NB4 (cell line): ENCODE results near the gene TEX264.

ENCODE experiments used
- POLR2A ChIP-seq: IDR thresholded peaks from 2 replicates; pipeline ENCODE4 v1.6.1; 2011; ENCODE audit warnings: mild to moderate bottlenecking; ENCODE audit not compliant: insufficient read length; ENCODE audit errors: extremely low read depth
- TF ChIP-seq, protein P1 (sequence below): IDR thresholded peaks from one replicate; pipeline ENCODE4 v1.5.1; 2012; ENCODE audit warnings: low read depth, low read length

- no peak for TF ChIP-seq POLR2A
- TF ChIP-seq, protein P1, sequence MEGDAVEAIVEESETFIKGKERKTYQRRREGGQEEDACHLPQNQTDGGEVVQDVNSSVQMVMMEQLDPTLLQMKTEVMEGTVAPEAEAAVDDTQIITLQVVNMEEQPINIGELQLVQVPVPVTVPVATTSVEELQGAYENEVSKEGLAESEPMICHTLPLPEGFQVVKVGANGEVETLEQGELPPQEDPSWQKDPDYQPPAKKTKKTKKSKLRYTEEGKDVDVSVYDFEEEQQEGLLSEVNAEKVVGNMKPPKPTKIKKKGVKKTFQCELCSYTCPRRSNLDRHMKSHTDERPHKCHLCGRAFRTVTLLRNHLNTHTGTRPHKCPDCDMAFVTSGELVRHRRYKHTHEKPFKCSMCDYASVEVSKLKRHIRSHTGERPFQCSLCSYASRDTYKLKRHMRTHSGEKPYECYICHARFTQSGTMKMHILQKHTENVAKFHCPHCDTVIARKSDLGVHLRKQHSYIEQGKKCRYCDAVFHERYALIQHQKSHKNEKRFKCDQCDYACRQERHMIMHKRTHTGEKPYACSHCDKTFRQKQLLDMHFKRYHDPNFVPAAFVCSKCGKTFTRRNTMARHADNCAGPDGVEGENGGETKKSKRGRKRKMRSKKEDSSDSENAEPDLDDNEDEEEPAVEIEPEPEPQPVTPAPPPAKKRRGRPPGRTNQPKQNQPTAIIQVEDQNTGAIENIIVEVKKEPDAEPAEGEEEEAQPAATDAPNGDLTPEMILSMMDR, result no peak
These were observed 2.3 kb upstream of the TEX264 start for GRCh38 chr3:51668756-51669155.
